MM.1S (cell line): ENCODE results near the gene TMEM184A.

Experiments used
- CTCF ChIP-seq: fragments of 300-600 bp; sonication (generic); IDR thresholded peaks from 2 replicates; pipeline ENCODE4 v1.5.1; 2016; ENCODE audit warnings: antibody characterized with exemption, low read length, mixed read lengths
- EZH2 ChIP-seq: fragments of 300-600 bp; sonication (generic); optimal IDR thresholded peaks from 2 replicates; pipeline ENCODE3; 2017; ENCODE audit warnings: low read depth, mild to moderate bottlenecking, antibody characterized with exemption, low read length, mixed read lengths
- EZH2phosphoT487 ChIP-seq: fragments of 300-600 bp; sonication (generic); IDR thresholded peaks from 2 replicates; pipeline ENCODE4 v1.6.1; 2018; ENCODE audit warnings: antibody characterized with exemption, low read length

GRCh38 chr7:1513657-1514095 is 42.3 kb downstream of the TMEM184A start:
- no peak for TF ChIP-seq EZH2
- no peak for TF ChIP-seq CTCF
- no peak for TF ChIP-seq EZH2phosphoT487
